Spleen (tissue), 7 donors: ENCODE results near the gene CNPY1.

Experiments
- CTCF ChIP-seq, 11 experiments: fragments of 200-600 bp in 7 of 11; fragments of 450-650 bp in 4 of 11; sonication (generic) in 4 of 11; IDR thresholded peaks in 8 of 11; conservative IDR thresholded peaks in 3 of 11; 1 replicate in 7 of 11; 2 replicates in 4 of 11; pipeline versions ENCODE4 v1.4.0 to v1.8.0; 2016 to 2021; ENCODE audit warnings: antibody characterized with exemption in 11 of 11, inconsistent platforms in 4 of 11, mild to moderate bottlenecking in 1 of 11
- POLR2AphosphoS5 ChIP-seq, 3 donors: sonication (generic); formaldehyde crosslinking; IDR thresholded peaks; one replicate each; pipeline ENCODE4 v1.5.1; 2017; ENCODE audit warnings: antibody characterized with exemption in 3 of 3
- donor health status: DM: no; HTN: no; CAD: no; lungs with moderate emphysema.
- donor health status: DM: no; HTN: no; CAD: no.
- donor health status: DM: no; HTN: no; CAD: no.

GRCh38 chr7:155459700-155460461, 86.5 kb downstream of the CNPY1 start:
- TF ChIP-seq CTCF (IDR thresholded peaks at IDR 0.05 in 8 of 11, conservative IDR thresholded peaks at IDR 0.05 in 3 of 11) (no peak), POLR2AphosphoS5 (IDR thresholded peaks at IDR 0.05) (no peak)
